Esophagus muscularis mucosa (tissue), 4 donors: ENCODE results near the gene PSMD12. TPM values are rescaled to one million over a fixed set of nuclear protein-coding genes. Genes with fewer than 3 reads are reported as not detected.
"Not testable (repeated sequence)": the region's sequence is repeated elsewhere in the genome, so short reads cannot be mapped to it uniquely, and the experiment has no call there.

ENCODE experiments used
- DNase-seq: peaks from one replicate; pipeline ENCODE4 v3.0.0-alpha.2; 2017; ENCODE audit errors: extremely low spot score
- H3K27ac ChIP-seq, 4 donors: fragments of 200-600 bp; sonication (generic); replicated peaks in 1 of 4; 1 replicate in 3 of 4; 2 replicates in 1 of 4; pipeline ENCODE4 v1.5.1; 2016 to 2019; ENCODE audit warnings: mild to moderate bottlenecking in 1 of 4
- H3K27me3 ChIP-seq, 4 donors: fragments of 200-600 bp; sonication (generic); one replicate each; pipeline versions ENCODE4 v1.5.1 to v1.6.0; 2016 to 2019
- H3K36me3 ChIP-seq, 4 donors: fragments of 200-600 bp; sonication (generic); one replicate each; pipeline ENCODE4 v1.5.1; 2016 to 2019
- H3K4me1 ChIP-seq, 4 donors: fragments of 200-600 bp; sonication (generic); one replicate each; pipeline ENCODE4 v1.5.1; 2016 to 2019
- H3K4me3 ChIP-seq, 4 donors: fragments of 200-600 bp; sonication (generic); 1 replicate in 2 of 4; 2 replicates in 2 of 4; pipeline ENCODE4 v1.5.1; 2016 to 2019; ENCODE audit warnings: mild to moderate bottlenecking in 4 of 4, moderate library complexity in 1 of 4
- H3K9me3 ChIP-seq, 4 donors: fragments of 200-600 bp; sonication (generic); 1 replicate in 3 of 4; 2 replicates in 1 of 4; pipeline ENCODE4 v1.5.1; 2016 to 2019
- EP300 ChIP-seq: sonication (generic); formaldehyde crosslinking; IDR thresholded peaks from one replicate; pipeline ENCODE4 v1.6.1; 2017; ENCODE audit warnings: antibody characterized with exemption
- POLR2A ChIP-seq: fragments of 450-650 bp; IDR thresholded peaks from one replicate; pipeline ENCODE4 v1.6.1; 2017; ENCODE audit warnings: antibody characterized with exemption, moderate library complexity, mild to moderate bottlenecking, low read depth
- POLR2AphosphoS5 ChIP-seq, 2 donors: sonication (generic); formaldehyde crosslinking; IDR thresholded peaks; one replicate each; pipeline ENCODE4 v1.6.1; 2017; ENCODE audit warnings: antibody characterized with exemption in 2 of 2
- WGBS: methylation state at CpG from one replicate; pipeline ENCODE4 v1.1.5; 2018; 5-methylcytosine and 5-hydroxymethylcytosine counted together
- intact Hi-C: fragments of 100-400 bp; cut with DNase I; formaldehyde crosslinking; loops from one replicate; pipeline ENCODE4 v1.15.1; 2023
- total RNA-seq, 4 donors: library from RNA; depleted of rRNA; stranded (reverse); fragments of >200 nt; gene quantifications; one replicate each; pipeline versions ENCODE4 v1.1.0 to v1.2.1, GENCODE V29; 2016
- TF ChIP-seq, protein P1 (sequence below), 3 experiments: fragments of 200-600 bp in 2 of 3; fragments of 450-650 bp in 1 of 3; sonication (generic) in 2 of 3; IDR thresholded peaks; one replicate each; pipeline ENCODE4 v1.5.1; 2017 to 2019; ENCODE audit warnings: antibody characterized with exemption in 3 of 3, mild to moderate bottlenecking in 2 of 3, moderate library complexity in 1 of 3

Gene PSMD12
- total RNA-seq, 4 donors from 2014 or later, result 28.4 to 37.8 (median 30.0) TPM

GRCh38 chr17:67413388-67413787, 47.0 kb upstream of the PSMD12 start:
- no peak for TF ChIP-seq POLR2AphosphoS5 (IDR thresholded peaks at IDR 0.05)
- TF ChIP-seq, protein P1, sequence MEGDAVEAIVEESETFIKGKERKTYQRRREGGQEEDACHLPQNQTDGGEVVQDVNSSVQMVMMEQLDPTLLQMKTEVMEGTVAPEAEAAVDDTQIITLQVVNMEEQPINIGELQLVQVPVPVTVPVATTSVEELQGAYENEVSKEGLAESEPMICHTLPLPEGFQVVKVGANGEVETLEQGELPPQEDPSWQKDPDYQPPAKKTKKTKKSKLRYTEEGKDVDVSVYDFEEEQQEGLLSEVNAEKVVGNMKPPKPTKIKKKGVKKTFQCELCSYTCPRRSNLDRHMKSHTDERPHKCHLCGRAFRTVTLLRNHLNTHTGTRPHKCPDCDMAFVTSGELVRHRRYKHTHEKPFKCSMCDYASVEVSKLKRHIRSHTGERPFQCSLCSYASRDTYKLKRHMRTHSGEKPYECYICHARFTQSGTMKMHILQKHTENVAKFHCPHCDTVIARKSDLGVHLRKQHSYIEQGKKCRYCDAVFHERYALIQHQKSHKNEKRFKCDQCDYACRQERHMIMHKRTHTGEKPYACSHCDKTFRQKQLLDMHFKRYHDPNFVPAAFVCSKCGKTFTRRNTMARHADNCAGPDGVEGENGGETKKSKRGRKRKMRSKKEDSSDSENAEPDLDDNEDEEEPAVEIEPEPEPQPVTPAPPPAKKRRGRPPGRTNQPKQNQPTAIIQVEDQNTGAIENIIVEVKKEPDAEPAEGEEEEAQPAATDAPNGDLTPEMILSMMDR (IDR thresholded peaks at IDR 0.05), result no peak
- no peak for TF ChIP-seq EP300
- TF ChIP-seq POLR2A, result no peak
- DNase-seq, result no peak
- Histone ChIP-seq H3K9me3 (no peaks in the 10 kb centered on the region), H3K27ac (no peak overlapping the region), H3K36me3 (no peaks in the 10 kb centered on the region), H3K4me3 (no peak overlapping the region), H3K4me1 (peaks cover 4 to 25% (median 19%) of the 10 kb centered on the region in 4 donors), H3K27me3 (no peaks in the 10 kb centered on the region)
- WGBS, result 98% methylated on average over 5 of the region's 5 CpGs
- intact Hi-C loops, result no loop called here

GRCh38 chr17:67412941-67413340, 46.6 kb upstream of the PSMD12 start:
- DNase-seq, result no peak
- TF ChIP-seq POLR2A, result no peak
- Histone ChIP-seq H3K27me3 (no peaks in the 10 kb centered on the region), H3K4me3 (no peak overlapping the region), H3K9me3 (no peaks in the 10 kb centered on the region), H3K36me3 (no peaks in the 10 kb centered on the region), H3K4me1 (peaks cover 4 to 25% (median 19%) of the 10 kb centered on the region in 4 donors), H3K27ac (no peak overlapping the region)
- intact Hi-C loops, result no loop called here
- 71% methylated on average over 2 of the region's 2 CpGs for whole genome bisulfite sequencing

- Histone ChIP-seq H3K27ac (no peak overlapping the region), H3K27me3 (no peaks in the 10 kb centered on the region), H3K4me1 (peaks cover 4 to 25% (median 19%) of the 10 kb centered on the region in 4 donors), H3K4me3 (no peak overlapping the region), H3K36me3 (no peaks in the 10 kb centered on the region), H3K9me3 (no peaks in the 10 kb centered on the region)
- DNase-seq, result no peak
- WGBS, result 40% methylated on average over 4 of the region's 4 CpGs
- intact Hi-C loops, result no loop called here
- TF ChIP-seq POLR2A, result no peak
- TF ChIP-seq POLR2AphosphoS5 (IDR thresholded peaks at IDR 0.05), result no peak
Measured at GRCh38 chr17:67412032-67412431, 45.7 kb upstream of the PSMD12 start.

DNA sequence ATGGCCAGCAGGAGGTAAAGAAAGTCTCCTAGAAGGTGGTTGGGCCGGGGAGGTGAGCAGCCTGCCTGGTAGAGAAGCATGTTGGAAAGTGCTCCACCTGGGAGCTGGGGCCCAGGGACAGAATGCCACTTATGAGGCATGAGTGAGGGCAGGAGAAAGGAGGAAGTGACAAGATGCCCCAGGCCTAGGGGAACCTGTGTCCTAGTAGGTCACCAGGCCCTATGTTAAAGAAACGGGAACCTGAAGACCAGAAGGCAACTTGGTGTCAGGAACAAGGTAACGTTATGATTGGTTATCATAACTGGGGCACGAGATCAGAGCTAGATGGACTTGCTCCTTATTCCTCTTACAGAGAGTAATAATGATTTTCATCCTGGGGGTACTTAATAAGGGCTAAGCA, 45.0 kb upstream of the PSMD12 start:
- no peak for DNase-seq
- no peak for TF ChIP-seq POLR2A
- TF ChIP-seq, protein P1 (IDR thresholded peaks at IDR 0.05), result no peak
- TF ChIP-seq POLR2AphosphoS5 (IDR thresholded peaks at IDR 0.05), result no peak
- no peak for TF ChIP-seq EP300
- Histone ChIP-seq H3K4me1 (peaks cover 4 to 20% (median 17%) of the 10 kb centered on the region in 4 donors), H3K9me3 (no peaks in the 10 kb centered on the region), H3K36me3 (no peaks in the 10 kb centered on the region), H3K27ac (no peak overlapping the region), H3K4me3 (no peak overlapping the region), H3K27me3 (no peaks in the 10 kb centered on the region)
- intact Hi-C loops, result no loop called here
- 82% methylated on average over 4 of the region's 4 CpGs for WGBS

GRCh38 chr17:67408455-67408830, 42.1 kb upstream of the PSMD12 start:
- H3K9me3 ChIP-seq, H3K27me3 ChIP-seq, H3K36me3 ChIP-seq, DNase-seq, intact Hi-C loops, H3K27ac ChIP-seq, H3K4me3 ChIP-seq: not testable (repeated sequence)
- peaks cover 4 to 19% (median 16%) of the 10 kb centered on the region in 4 donors for H3K4me1 ChIP-seq
- WGBS, result 71% methylated on average over 3 of the region's 3 CpGs

DNA sequence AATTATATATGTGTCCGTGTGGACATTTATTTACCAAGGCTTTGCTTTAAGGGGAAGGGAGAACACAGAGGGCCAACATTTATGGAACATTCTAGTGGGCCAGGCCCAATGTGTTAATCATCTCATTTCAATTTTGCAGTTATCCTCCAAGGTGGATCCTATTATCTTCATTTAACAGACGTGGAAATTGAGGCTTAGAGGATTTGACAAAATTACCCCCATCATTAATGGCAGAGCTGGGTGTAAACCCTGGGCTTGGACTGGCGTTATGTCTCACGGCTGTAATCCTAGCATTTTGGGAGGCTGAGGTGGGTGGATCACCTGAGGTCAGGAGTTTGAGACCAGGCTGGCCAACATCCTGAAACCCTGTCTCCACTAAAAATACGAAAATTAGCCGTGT, 37.1 kb upstream of the PSMD12 start:
- DNase-seq, result no peak
- Histone ChIP-seq H3K9me3 (no peaks in the 10 kb centered on the region), H3K4me3 (no peak overlapping the region), H3K4me1 (peaks cover 9 to 16% (median 15%) of the 10 kb centered on the region in 4 donors), H3K36me3 (no peaks in the 10 kb centered on the region), H3K27me3 (no peaks in the 10 kb centered on the region), H3K27ac (no peak overlapping the region)
- TF ChIP-seq POLR2A (no peak), EP300 (no peak), POLR2AphosphoS5 (IDR thresholded peaks at IDR 0.05) (no peak)
- TF ChIP-seq, protein P1 (IDR thresholded peaks at IDR 0.05), result no peak
- intact Hi-C loops, result no loop called here
- WGBS, result 93% methylated on average over 6 of the region's 6 CpGs
